Measurements from ENCODE around the gene MIER3. TPM values are rescaled to one million over a fixed set of nuclear protein-coding genes. Genes with fewer than 3 reads are reported as not detected.
A peak's percentile ranks its signal among the peaks of the same experiment; 100 is the strongest.

MIER3 gene
- total and polyA plus RNA-seq, 9 of the 15 experiments (the other 6 are each of a cell fraction or from before 2014, with no cell fraction given), result 4.1 to 29.3 (median 13.0) TPM

GRCh38 chr5:56909294-56910209 lies 42.4 kb downstream of the MIER3 start, which contains the start of gene SETD9 (continued):
- TF ChIP-seq THAP12 (CRISPR knock-in tag; IDR thresholded peaks at IDR 0.05) (peak; percentile 65), NRF1 (conservative IDR thresholded peaks at IDR 0.05 in 1 of 2, IDR thresholded peaks at IDR 0.05 in 1 of 2) (peak; percentile 55 to 66; a peak in 3 of 4 replicates), TOE1 (IDR thresholded peaks at IDR 0.05; ENCODE audit: borderline replicate concordance) (0 out of 2 replicates have a peak, but pooled peaks have one; percentile 21), TOE1 (CRISPR knock-in tag; IDR thresholded peaks at IDR 0.05; ENCODE audit: borderline replicate concordance, low read depth) (no peak), ZNF124 (CRISPR knock-in tag; IDR thresholded peaks at IDR 0.05) (no peak), ARID2 (IDR thresholded peaks at IDR 0.05) (no peak), NCOR1 (IDR thresholded peaks at IDR 0.05) (no peak), SMARCA5 (IDR thresholded peaks at IDR 0.05) (no peak), CCNT2 (IDR thresholded peaks at IDR 0.05; ENCODE audit: borderline replicate concordance, extremely low read depth, insufficient read length, low read depth, low read length) (peak; percentile 61), KDM5B (IDR thresholded peaks at IDR 0.05; ENCODE audit: insufficient replicate concordance, low read depth, low read length) (peak; percentile 96), ZNF589 (CRISPR knock-in tag; IDR thresholded peaks at IDR 0.05; ENCODE audit: low read depth) (no peak), LCOR (CRISPR knock-in tag; IDR thresholded peaks at IDR 0.05) (peak; percentile 57; the same call in 1 of the 2 replicates), RAD51 (IDR thresholded peaks at IDR 0.05; ENCODE audit: borderline replicate concordance, low read depth) (no peak; the same call in 1 of the 2 replicates), HMGXB4 (CRISPR knock-in tag; IDR thresholded peaks at IDR 0.05) (peak; percentile 47; the same call in 1 of the 2 replicates), ZNF79 (CRISPR knock-in tag; IDR thresholded peaks at IDR 0.05; ENCODE audit: low read depth) (no peak), HBP1 (CRISPR knock-in tag; IDR thresholded peaks at IDR 0.05) (0 out of 2 replicates have a peak, but pooled peaks have one; percentile 34)
